HFFc6 (cell line): ENCODE measurements around the gene SUMO2. TPM values are rescaled to one million over a fixed set of nuclear protein-coding genes. Genes with fewer than 3 reads are reported as not detected.

Source experiments
- DNase-seq: peaks from one replicate; pipeline ENCODE4 v3.0.0-alpha.2; 2018
- H3K27ac Mint-ChIP-seq: 2 replicates; pipeline ENCODE4 v1.8.0; 2020; ENCODE audit warnings: mild to moderate bottlenecking, mixed read lengths
- H3K27me3 Mint-ChIP-seq: 2 replicates; pipeline ENCODE4 v1.8.0; 2021; ENCODE audit warnings: mild to moderate bottlenecking, moderate library complexity, mixed read lengths; ENCODE audit not compliant: insufficient read depth
- H3K36me3 Mint-ChIP-seq: 2 replicates; pipeline ENCODE4 v1.8.0; 2021; ENCODE audit warnings: low read depth, mixed read lengths
- H3K4me1 Mint-ChIP-seq: 2 replicates; pipeline ENCODE4 v1.8.0; 2020; ENCODE audit warnings: low read depth, mixed read lengths
- H3K4me3 Mint-ChIP-seq: 2 replicates; pipeline ENCODE4 v1.8.0; 2020; ENCODE audit warnings: mild to moderate bottlenecking, moderate library complexity, mixed read lengths
- H3K9me3 Mint-ChIP-seq: 2 replicates; pipeline ENCODE4 v1.8.0; 2020; ENCODE audit warnings: mild to moderate bottlenecking, mixed read lengths
- total RNA-seq, 6 experiments: library from RNA; stranded (reverse); fragmentation: NEBNext Ultra II Directional; extraction: Animal tissue kit (Norgen Biotek cat#: 25700); gene quantifications; 2 replicates in 1 of 6; 3 replicates in 5 of 6; pipeline ENCODE4 v1.2.3, GENCODE V29; 2021
- TF ChIP-seq, protein P1 (sequence below): fragments of 200-600 bp; sonication (generic); IDR thresholded peaks from 2 replicates; pipeline ENCODE4 v1.5.0; 2021; ENCODE audit warnings: antibody characterized with exemption, mild to moderate bottlenecking

The SUMO2 gene
- total RNA-seq, 6 experiments from 2014 or later = 398 to 555 (median 512) TPM

DNA sequence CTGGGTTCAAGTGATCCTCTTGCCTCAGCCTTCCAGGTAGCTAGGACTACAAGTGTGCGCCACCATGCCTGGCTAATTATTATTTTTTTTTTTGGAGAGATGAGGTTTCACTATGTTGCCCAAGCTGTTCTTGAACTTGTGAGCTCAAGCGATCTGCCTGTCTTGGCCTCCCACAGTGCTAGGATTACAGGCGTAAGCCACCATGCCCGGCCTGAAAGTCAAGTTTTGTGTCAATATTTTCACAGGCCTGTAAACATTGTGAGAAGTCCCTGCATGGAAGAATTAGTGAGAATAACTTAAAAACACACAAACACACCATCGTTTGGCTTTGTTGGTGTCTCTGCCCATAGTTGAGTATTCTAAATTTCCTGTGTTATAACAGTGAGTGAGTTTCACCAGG is 45.0 kb upstream of the SUMO2 start:
- H3K27me3 Mint-ChIP-seq = no peaks in the 10 kb centered on the region
- DNase-seq = no peak
- TF ChIP-seq, protein P1, sequence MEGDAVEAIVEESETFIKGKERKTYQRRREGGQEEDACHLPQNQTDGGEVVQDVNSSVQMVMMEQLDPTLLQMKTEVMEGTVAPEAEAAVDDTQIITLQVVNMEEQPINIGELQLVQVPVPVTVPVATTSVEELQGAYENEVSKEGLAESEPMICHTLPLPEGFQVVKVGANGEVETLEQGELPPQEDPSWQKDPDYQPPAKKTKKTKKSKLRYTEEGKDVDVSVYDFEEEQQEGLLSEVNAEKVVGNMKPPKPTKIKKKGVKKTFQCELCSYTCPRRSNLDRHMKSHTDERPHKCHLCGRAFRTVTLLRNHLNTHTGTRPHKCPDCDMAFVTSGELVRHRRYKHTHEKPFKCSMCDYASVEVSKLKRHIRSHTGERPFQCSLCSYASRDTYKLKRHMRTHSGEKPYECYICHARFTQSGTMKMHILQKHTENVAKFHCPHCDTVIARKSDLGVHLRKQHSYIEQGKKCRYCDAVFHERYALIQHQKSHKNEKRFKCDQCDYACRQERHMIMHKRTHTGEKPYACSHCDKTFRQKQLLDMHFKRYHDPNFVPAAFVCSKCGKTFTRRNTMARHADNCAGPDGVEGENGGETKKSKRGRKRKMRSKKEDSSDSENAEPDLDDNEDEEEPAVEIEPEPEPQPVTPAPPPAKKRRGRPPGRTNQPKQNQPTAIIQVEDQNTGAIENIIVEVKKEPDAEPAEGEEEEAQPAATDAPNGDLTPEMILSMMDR = no peak
- peaks cover 9% of the 10 kb centered on the region; the same call in 1 of the 2 replicates for H3K36me3 Mint-ChIP-seq
- H3K9me3 Mint-ChIP-seq = no peaks in the 10 kb centered on the region
- no peak overlapping the region for H3K4me3 Mint-ChIP-seq
- no peak overlapping the region for H3K27ac Mint-ChIP-seq
- no peaks in the 10 kb centered on the region for H3K4me1 Mint-ChIP-seq

GRCh38 chr17:75225016-75225415 is 42.3 kb upstream of the SUMO2 start:
- DNase-seq = no peak
- no peaks in the 10 kb centered on the region for H3K4me1 Mint-ChIP-seq
- no peaks in the 10 kb centered on the region for H3K9me3 Mint-ChIP-seq
- H3K27ac Mint-ChIP-seq = no peak overlapping the region; the same call in 1 of the 2 replicates
- H3K36me3 Mint-ChIP-seq = peaks cover 8% of the 10 kb centered on the region; the same call in 1 of the 2 replicates
- TF ChIP-seq, protein P1 = no peak
- no peaks in the 10 kb centered on the region; the same call in 1 of the 2 replicates for H3K27me3 Mint-ChIP-seq
- H3K4me3 Mint-ChIP-seq = no peak overlapping the region

DNA sequence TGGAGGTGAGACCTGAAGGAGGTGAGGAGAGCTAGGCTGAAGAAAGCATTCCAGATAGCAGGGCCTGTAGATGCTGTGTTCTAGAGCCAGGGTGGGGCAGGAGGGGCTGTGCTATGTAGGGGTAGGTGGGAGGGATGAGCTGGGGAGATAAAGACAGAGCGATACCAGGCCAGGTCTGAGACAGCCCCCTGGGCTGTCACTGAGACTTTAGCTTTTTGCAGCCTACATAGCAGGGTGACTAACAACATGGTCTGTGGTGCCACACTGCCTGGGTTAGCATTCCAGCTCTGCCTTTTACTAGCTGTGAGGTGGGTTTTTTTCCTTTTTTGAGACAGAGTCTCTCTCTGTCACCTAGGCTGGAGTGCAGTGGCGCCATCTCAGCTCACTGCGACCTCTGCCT is 37.1 kb upstream of the SUMO2 start:
- peaks cover 24% of the 10 kb centered on the region for H3K36me3 Mint-ChIP-seq
- H3K27me3 Mint-ChIP-seq = no peaks in the 10 kb centered on the region; the same call in 1 of the 2 replicates
- H3K9me3 Mint-ChIP-seq = no peaks in the 10 kb centered on the region
- no peaks in the 10 kb centered on the region for H3K4me1 Mint-ChIP-seq
- DNase-seq = no peak
- TF ChIP-seq, protein P1 = no peak
- H3K4me3 Mint-ChIP-seq = no peak overlapping the region
- no peak overlapping the region for H3K27ac Mint-ChIP-seq

- no peak for DNase-seq
- no peaks in the 10 kb centered on the region for H3K4me1 Mint-ChIP-seq
- no peaks in the 10 kb centered on the region for H3K9me3 Mint-ChIP-seq
- H3K27me3 Mint-ChIP-seq = no peaks in the 10 kb centered on the region; the same call in 1 of the 2 replicates
- no peak overlapping the region for H3K4me3 Mint-ChIP-seq
- H3K27ac Mint-ChIP-seq = no peak overlapping the region
- TF ChIP-seq, protein P1 = no peak
- peaks cover 29% of the 10 kb centered on the region for H3K36me3 Mint-ChIP-seq
These were observed 35.4 kb upstream of the SUMO2 start for GRCh38 chr17:75218131-75218530.

GRCh38 chr17:75209061-75209460 is 26.3 kb upstream of the SUMO2 start:
- Mint-ChIP-seq H3K9me3 (no peaks in the 10 kb centered on the region), H3K4me1 (peaks cover 10% of the 10 kb centered on the region), H3K4me3 (no peak overlapping the region), H3K27ac (no peak overlapping the region), H3K27me3 (no peaks in the 10 kb centered on the region), H3K36me3 (peaks cover 20% of the 10 kb centered on the region)
- TF ChIP-seq, protein P1 = no peak
- no peak for DNase-seq

- H3K36me3 Mint-ChIP-seq = peaks cover 19% of the 10 kb centered on the region
- no peak overlapping the region for H3K27ac Mint-ChIP-seq
- no peak for DNase-seq
- H3K4me3 Mint-ChIP-seq = no peak overlapping the region
- H3K27me3 Mint-ChIP-seq = no peaks in the 10 kb centered on the region
- TF ChIP-seq, protein P1 = no peak
- H3K9me3 Mint-ChIP-seq = no peaks in the 10 kb centered on the region
- peaks cover 10% of the 10 kb centered on the region for H3K4me1 Mint-ChIP-seq
These were observed 25.4 kb upstream of the SUMO2 start for GRCh38 chr17:75208161-75208560.
